Measurements from ENCODE around the gene COL28A1. TPM values are rescaled to one million over a fixed set of nuclear protein-coding genes. Genes with fewer than 3 reads are reported as not detected.

COL28A1 gene
- polyA plus RNA-seq, 3 donors, result not detected

- no peak for DNase-seq
- no peak overlapping the region for H3K27ac Mint-ChIP-seq
These were observed 21.6 kb upstream of the COL28A1 start for GRCh38 chr7:7557252-7557651.

GRCh38 chr7:7556852-7557251, 21.2 kb upstream of the COL28A1 start:
- no peak overlapping the region for H3K4me2 ChIP-seq (replicated peaks; ENCODE audit: extremely low read depth, low read length, poor library complexity, severe bottlenecking)
- no peak overlapping the region for H2AFZ ChIP-seq (ENCODE audit: insufficient read depth, low read depth, low read length, poor library complexity, severe bottlenecking)
- no peaks in the 10 kb centered on the region for H3K9me3 ChIP-seq (replicated peaks in 1 of 2; ENCODE audit: control insufficient read depth in 1 of 2, insufficient read depth in 1 of 2, low read length in 2 of 2)
- no peaks in the 10 kb centered on the region for H3K4me1 Mint-ChIP-seq
- intact Hi-C loops (cut with micrococcal nuclease), result no loop called here
- peaks cover 4 to 30% (median 18%) of the 10 kb centered on the region in 7 donors for H3K9me3 Mint-ChIP-seq
- H3K79me2 ChIP-seq (ENCODE audit: insufficient read depth, low read length), result no peaks in the 10 kb centered on the region
- DNase-seq, result no peak
- 100% methylated on average over 1 of the region's 1 CpG for WGBS (ENCODE audit: insufficient coverage)
- TF ChIP-seq CTCF (IDR thresholded peaks at IDR 0.05), result no peak
- H3K36me3 Mint-ChIP-seq, result no peaks in the 10 kb centered on the region
- no peak overlapping the region for H3K27ac ChIP-seq (ENCODE audit: low read depth in 1 of 2, low read length in 2 of 2)
- no peak overlapping the region for H3K27ac Mint-ChIP-seq
- no peak overlapping the region for H3K4me3 ChIP-seq (replicated peaks in 1 of 3; ENCODE audit: low read depth in 2 of 3, low read length in 3 of 3)
- H3K27me3 Mint-ChIP-seq (ENCODE audit: low read depth in 3 of 3), result peaks cover 0 to 2% (median 0%) of the 10 kb centered on the region in 3 donors
- H3K27me3 ChIP-seq (ENCODE audit: control insufficient read depth in 2 of 2, insufficient read depth in 2 of 2, low read length in 2 of 2), result no peaks in the 10 kb centered on the region
- H4K20me1 ChIP-seq (ENCODE audit: insufficient read depth, low read length), result no peaks in the 10 kb centered on the region
- no peak overlapping the region for H3K4me3 Mint-ChIP-seq
- no peak overlapping the region for H3K9ac ChIP-seq (ENCODE audit: insufficient read depth, low read length, poor library complexity, severe bottlenecking)
- no peaks in the 10 kb centered on the region for H3K4me1 ChIP-seq (ENCODE audit: control insufficient read depth in 1 of 2, insufficient read depth in 2 of 2, low read length in 2 of 2)
- no peaks in the 10 kb centered on the region for H3K36me3 ChIP-seq (replicated peaks in 1 of 2; ENCODE audit: control insufficient read depth in 1 of 2, insufficient read depth in 2 of 2, low read length in 2 of 2)

More at GRCh38 chr7:7557252-7557651, 21.6 kb upstream of the COL28A1 start:
- H3K9me3 ChIP-seq (replicated peaks in 1 of 2; ENCODE audit: control insufficient read depth in 1 of 2, insufficient read depth in 1 of 2, low read length in 2 of 2), result no peaks in the 10 kb centered on the region
- Mint-ChIP-seq H3K36me3 (no peaks in the 10 kb centered on the region), H3K4me3 (no peak overlapping the region), H3K27me3 (ENCODE audit: low read depth in 3 of 3) (peaks cover 0 to 2% (median 0%) of the 10 kb centered on the region in 3 donors), H3K4me1 (no peaks in the 10 kb centered on the region), H3K9me3 (peaks cover 4 to 30% (median 18%) of the 10 kb centered on the region in 7 donors)
- H3K4me3 ChIP-seq (replicated peaks in 1 of 3; ENCODE audit: low read depth in 2 of 3, low read length in 3 of 3), result no peak overlapping the region
- H3K79me2 ChIP-seq (ENCODE audit: insufficient read depth, low read length), result no peaks in the 10 kb centered on the region
- no peak overlapping the region for H3K9ac ChIP-seq (ENCODE audit: insufficient read depth, low read length, poor library complexity, severe bottlenecking)
- H3K27me3 ChIP-seq (ENCODE audit: control insufficient read depth in 2 of 2, insufficient read depth in 2 of 2, low read length in 2 of 2), result no peaks in the 10 kb centered on the region
- intact Hi-C loops (cut with micrococcal nuclease), result no loop called here
- H3K27ac ChIP-seq (ENCODE audit: low read depth in 1 of 2, low read length in 2 of 2), result no peak overlapping the region
- 100% methylated on average over 5 of the region's 5 CpGs for WGBS (ENCODE audit: insufficient coverage)
- no peak overlapping the region for H3K4me2 ChIP-seq (replicated peaks; ENCODE audit: extremely low read depth, low read length, poor library complexity, severe bottlenecking)
- H2AFZ ChIP-seq (ENCODE audit: insufficient read depth, low read depth, low read length, poor library complexity, severe bottlenecking), result no peak overlapping the region
- H3K36me3 ChIP-seq (replicated peaks in 1 of 2; ENCODE audit: control insufficient read depth in 1 of 2, insufficient read depth in 2 of 2, low read length in 2 of 2), result no peaks in the 10 kb centered on the region
- no peaks in the 10 kb centered on the region for H4K20me1 ChIP-seq (ENCODE audit: insufficient read depth, low read length)
- no peak for TF ChIP-seq CTCF (IDR thresholded peaks at IDR 0.05)
- H3K4me1 ChIP-seq (ENCODE audit: control insufficient read depth in 1 of 2, insufficient read depth in 2 of 2, low read length in 2 of 2), result no peaks in the 10 kb centered on the region
